NB4 (cell line): ENCODE data around the gene KCNJ11.
A peak's percentile ranks its signal among the peaks of the same experiment; 100 is the strongest.

Experiments
- DNase-seq: peaks from one replicate; pipeline ENCODE4 v3.0.0; 2010; ENCODE audit warnings: low read depth
- H3K4me3 ChIP-seq: one replicate; pipeline ENCODE4 v1.5.1; 2011; ENCODE audit warnings: mild to moderate bottlenecking, low read depth, low read length, moderate library complexity
- MYC ChIP-seq: IDR thresholded peaks from 2 replicates; pipeline ENCODE4 v1.6.1; 2011; ENCODE audit warnings: low read depth, low read length
- POLR2A ChIP-seq: IDR thresholded peaks from 2 replicates; pipeline ENCODE4 v1.6.1; 2011; ENCODE audit warnings: mild to moderate bottlenecking; ENCODE audit not compliant: insufficient read length; ENCODE audit errors: extremely low read depth
- TF ChIP-seq, protein P1 (sequence below): IDR thresholded peaks from one replicate; pipeline ENCODE4 v1.5.1; 2012; ENCODE audit warnings: low read depth, low read length
- TF ChIP-seq, protein P2 (sequence below): IDR thresholded peaks from 2 replicates; pipeline ENCODE4 v1.6.1; 2011; ENCODE audit warnings: low read depth, low read length

The KCNJ11 gene

DNA sequence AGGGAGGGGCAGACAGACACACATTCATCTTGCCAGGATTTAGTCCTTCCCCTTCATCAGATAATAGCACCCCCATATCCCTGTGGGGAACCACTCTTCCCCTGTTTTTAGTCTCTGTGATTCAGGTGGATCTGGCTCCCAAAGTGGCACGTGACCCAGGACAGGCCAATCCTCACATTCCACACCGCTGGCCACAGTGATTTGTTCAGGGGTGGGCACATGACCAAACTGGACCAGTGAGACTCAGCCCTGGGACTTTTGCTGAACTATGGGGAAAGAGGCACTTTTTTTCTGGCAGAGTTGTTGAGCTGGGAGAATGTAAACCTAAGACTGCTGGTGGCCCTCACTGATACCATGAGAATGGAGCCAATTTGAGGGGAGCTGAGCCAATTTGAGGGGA lies 19.1 kb upstream of the KCNJ11 start:
- TF ChIP-seq, protein P1, sequence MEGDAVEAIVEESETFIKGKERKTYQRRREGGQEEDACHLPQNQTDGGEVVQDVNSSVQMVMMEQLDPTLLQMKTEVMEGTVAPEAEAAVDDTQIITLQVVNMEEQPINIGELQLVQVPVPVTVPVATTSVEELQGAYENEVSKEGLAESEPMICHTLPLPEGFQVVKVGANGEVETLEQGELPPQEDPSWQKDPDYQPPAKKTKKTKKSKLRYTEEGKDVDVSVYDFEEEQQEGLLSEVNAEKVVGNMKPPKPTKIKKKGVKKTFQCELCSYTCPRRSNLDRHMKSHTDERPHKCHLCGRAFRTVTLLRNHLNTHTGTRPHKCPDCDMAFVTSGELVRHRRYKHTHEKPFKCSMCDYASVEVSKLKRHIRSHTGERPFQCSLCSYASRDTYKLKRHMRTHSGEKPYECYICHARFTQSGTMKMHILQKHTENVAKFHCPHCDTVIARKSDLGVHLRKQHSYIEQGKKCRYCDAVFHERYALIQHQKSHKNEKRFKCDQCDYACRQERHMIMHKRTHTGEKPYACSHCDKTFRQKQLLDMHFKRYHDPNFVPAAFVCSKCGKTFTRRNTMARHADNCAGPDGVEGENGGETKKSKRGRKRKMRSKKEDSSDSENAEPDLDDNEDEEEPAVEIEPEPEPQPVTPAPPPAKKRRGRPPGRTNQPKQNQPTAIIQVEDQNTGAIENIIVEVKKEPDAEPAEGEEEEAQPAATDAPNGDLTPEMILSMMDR: no peak
- TF ChIP-seq, protein P2, sequence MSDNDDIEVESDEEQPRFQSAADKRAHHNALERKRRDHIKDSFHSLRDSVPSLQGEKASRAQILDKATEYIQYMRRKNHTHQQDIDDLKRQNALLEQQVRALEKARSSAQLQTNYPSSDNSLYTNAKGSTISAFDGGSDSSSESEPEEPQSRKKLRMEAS: no peak
- no peak for TF ChIP-seq POLR2A
- no peak for TF ChIP-seq MYC
- H3K4me3 ChIP-seq: no peak overlapping the region
- DNase-seq: no peak

DNA sequence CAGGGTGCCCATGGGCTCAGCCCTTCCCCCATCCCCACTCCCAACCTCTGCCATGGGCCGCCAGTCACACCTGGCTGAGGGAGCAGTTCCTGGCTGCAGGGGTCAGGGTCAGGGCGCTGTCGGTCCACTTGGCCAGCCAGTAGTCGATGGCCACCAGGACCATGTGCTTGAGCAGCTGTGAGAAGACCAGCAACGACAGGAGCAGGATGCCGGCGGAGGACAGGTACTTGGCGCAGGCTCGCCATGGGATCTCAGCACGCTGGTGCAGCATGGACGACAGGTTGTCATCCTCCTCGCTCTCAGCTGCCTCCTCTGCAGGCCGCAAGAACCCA lies 18.3 kb upstream of the KCNJ11 start:
- DNase-seq: no peak
- no peak overlapping the region for H3K4me3 ChIP-seq
- TF ChIP-seq, protein P1: no peak

DNA sequence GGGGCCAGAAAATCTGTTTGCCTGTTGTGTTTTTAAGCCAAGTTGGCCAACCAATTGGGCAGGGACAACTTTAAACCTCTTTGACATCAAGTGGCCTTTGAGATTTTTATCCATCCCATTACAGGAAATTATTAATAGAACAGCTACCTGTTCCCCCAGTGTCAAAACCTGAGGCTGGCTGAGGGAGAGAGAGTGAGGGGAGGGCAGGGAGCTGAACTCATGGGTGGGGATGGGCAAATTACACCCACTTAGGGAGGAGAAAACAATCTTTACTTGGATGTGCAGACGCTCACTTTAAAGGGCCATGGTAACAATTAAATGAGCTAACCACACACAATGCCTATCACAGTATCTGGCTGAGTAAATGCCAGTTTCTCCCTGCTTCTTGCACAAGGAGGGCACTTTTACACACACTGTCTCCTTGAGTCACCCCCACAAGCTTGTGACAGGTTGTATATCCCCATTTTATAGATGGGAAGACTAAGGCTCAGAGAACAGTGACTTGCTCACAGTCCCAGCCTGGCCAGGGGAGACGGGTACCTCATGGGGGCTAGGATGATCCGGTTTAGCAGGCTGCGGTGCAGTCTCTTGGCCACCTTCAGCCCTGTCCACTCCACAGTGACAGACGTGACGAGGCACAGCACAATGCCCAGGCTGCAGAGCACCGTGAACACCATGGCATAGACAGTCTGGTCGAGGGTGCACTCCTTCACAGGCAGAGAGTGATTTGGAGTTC lies 17.8 kb upstream of the KCNJ11 start:
- no peak for DNase-seq
- H3K4me3 ChIP-seq: no peak overlapping the region
- TF ChIP-seq, protein P2: no peak
- TF ChIP-seq POLR2A (no peak), MYC (no peak)
- TF ChIP-seq, protein P1: no peak

DNA sequence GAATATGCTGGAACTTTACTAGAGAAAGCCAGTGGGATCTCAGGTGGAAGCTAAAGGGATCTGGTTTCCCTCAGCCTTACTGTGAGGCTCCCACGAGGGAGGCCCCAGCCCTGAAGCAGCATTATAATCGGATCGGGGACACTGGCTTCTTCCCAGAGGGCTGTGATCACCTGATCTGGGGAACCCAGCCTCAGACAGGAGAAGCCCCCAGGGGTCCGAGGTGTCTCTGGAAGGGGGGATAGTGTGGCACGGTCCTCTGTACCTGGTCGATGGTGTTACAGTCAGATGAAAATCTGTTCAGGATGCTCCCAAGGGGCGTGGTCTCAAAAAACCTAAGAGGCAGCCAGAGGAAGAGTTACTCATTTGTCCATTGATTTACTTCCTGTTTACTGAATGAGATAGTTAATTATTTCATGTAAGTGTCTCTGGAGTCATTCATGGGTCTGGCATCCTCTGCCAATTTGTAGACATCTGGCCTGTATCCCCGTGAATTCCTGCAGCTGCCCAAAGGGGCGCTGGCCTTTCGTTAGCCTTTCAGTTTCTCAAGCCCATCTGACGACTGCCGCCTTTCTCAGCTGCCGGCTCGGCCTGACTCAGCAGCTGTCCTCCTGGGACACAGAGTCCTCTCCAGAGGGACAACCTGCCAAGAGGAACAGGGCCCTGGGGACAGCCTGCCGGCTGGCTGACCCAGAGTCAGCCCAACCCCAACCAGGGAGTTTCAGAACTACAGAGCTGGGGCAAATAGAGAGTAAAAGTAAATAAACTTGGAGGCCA lies 17.0 kb upstream of the KCNJ11 start:
- H3K4me3 ChIP-seq: no peak overlapping the region
- peak; percentile 71 for DNase-seq
- no peak for TF ChIP-seq MYC
- TF ChIP-seq, protein P2: no peak
- no peak for TF ChIP-seq POLR2A
- TF ChIP-seq, protein P1: peak; percentile 12

DNA sequence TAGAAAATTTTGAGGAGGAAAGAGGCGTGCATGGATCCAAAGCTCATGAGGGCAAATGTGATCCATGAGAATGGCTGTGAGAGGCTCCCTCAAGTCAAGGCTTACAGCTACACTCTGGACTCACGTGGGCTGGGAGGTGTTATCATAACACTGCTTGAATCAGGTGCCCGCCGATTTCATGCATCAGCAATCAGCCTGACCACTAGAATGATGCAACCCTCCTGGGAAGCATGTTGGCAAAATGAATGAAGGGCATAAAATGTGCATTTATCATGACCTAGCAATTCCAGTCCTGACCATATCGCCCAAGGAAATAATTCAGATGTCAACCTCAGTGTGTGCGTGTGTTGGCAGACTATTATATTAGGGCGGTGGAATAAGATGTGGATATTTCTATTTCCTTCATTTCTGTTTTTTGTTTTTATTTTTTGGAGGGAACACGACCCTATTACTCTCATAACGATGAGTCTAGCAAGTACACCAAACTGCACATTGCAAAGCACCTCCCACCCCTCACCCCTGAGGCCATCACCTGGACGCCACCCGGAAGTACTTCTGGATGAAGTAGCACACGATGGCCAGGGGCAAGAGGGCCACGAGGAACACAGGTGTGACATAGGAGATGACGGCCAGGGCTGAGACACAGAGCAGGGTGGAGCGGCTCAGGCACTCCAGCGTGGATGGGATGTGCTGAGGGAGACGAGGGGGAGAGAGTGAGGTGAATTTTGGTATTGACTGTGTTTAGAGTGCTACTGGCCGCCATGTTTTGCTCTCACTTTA lies 15.7 kb upstream of the KCNJ11 start:
- H3K4me3 ChIP-seq: no peak overlapping the region
- DNase-seq: peak; percentile 36
- TF ChIP-seq POLR2A: no peak
- TF ChIP-seq, protein P1: no peak
- TF ChIP-seq, protein P2: no peak
- TF ChIP-seq MYC: no peak
